Astrocyte (in vitro differentiated cells and primary cell): ENCODE data around the gene EEA1.

Source experiments
- EZH2 ChIP-seq: IDR thresholded peaks from 2 replicates; pipeline ENCODE4 v1.6.1; 2012; ENCODE audit warnings: mild to moderate bottlenecking, low read length, inconsistent platforms; ENCODE audit not compliant: insufficient read depth
- TF ChIP-seq, protein P1 (sequence below): IDR thresholded peaks from 2 replicates; pipeline ENCODE4 v1.5.1; 2011; ENCODE audit warnings: low read depth, mild to moderate bottlenecking, inconsistent platforms, low read length, moderate library complexity; ENCODE audit not compliant: insufficient read depth

DNA sequence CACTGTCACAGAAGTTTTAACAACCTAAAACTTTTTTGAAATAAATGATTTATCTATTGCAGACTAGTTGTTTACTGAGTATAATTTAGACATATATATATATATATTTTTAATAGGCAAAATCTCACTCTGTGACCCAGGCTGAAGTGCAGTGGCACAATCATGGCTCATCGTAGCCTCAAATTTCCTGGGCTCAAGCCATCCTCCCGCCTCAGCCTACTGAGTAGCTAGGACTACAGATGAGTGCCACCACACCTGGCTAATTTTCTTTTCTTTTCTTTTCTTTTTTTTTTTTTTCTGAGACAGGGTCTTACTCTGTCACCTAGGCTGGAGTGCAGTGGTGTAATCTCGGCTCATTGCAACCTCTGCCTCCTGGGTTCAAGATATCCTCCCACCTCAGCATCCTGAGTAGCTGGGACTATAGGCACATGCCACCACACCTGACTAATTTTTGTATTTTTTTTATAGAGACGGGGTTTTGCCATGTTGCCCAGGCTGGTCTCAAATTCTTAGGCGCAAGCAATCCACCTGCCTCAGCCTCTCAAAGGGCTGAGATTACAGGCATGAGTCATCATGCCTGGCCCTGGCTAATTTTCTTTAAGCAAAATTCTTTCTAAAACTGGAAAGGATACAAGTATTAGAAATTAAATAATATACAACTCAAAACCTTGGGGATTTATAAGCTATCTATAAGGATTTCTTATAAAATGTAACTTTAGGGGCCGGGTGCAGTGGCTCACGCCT lies 23.1 kb downstream of the EEA1 start:
- TF ChIP-seq, protein P1, sequence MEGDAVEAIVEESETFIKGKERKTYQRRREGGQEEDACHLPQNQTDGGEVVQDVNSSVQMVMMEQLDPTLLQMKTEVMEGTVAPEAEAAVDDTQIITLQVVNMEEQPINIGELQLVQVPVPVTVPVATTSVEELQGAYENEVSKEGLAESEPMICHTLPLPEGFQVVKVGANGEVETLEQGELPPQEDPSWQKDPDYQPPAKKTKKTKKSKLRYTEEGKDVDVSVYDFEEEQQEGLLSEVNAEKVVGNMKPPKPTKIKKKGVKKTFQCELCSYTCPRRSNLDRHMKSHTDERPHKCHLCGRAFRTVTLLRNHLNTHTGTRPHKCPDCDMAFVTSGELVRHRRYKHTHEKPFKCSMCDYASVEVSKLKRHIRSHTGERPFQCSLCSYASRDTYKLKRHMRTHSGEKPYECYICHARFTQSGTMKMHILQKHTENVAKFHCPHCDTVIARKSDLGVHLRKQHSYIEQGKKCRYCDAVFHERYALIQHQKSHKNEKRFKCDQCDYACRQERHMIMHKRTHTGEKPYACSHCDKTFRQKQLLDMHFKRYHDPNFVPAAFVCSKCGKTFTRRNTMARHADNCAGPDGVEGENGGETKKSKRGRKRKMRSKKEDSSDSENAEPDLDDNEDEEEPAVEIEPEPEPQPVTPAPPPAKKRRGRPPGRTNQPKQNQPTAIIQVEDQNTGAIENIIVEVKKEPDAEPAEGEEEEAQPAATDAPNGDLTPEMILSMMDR, result no peak
- no peak for TF ChIP-seq EZH2
